MM.1S (cell line): ENCODE data around the gene PLEKHA7.

ENCODE experiments used
- DNase-seq: peaks from one replicate; pipeline ENCODE4 v3.0.0-alpha.2; 2015
- H2AFZ ChIP-seq: fragments of 300-600 bp; sonication (generic); 2 replicates; pipeline ENCODE4 v1.6.0; 2016; ENCODE audit warnings: antibody characterized with exemption, low read length
- H3F3A ChIP-seq: fragments of 300-600 bp; sonication (generic); 2 replicates; pipeline ENCODE4 v1.6.1; 2016; ENCODE audit warnings: mild to moderate bottlenecking, antibody characterized with exemption, low read length, moderate library complexity, mixed read lengths; ENCODE audit not compliant: insufficient read depth
- H3K27ac ChIP-seq: fragments of 300-600 bp; sonication (generic); 2 replicates; pipeline ENCODE4 v1.5.1; 2016; ENCODE audit warnings: mild to moderate bottlenecking, low read length
- H3K27me3 ChIP-seq: fragments of 300-600 bp; sonication (generic); replicated peaks from 2 replicates; pipeline ENCODE4 v1.6.0; 2016; ENCODE audit warnings: low read length; ENCODE audit not compliant: insufficient read depth
- H3K36me3 ChIP-seq: fragments of 300-600 bp; sonication (generic); replicated peaks from 2 replicates; pipeline ENCODE4 v1.6.1; 2016; ENCODE audit warnings: mild to moderate bottlenecking, low read length, mixed read lengths; ENCODE audit not compliant: insufficient read depth
- H3K4me1 ChIP-seq: fragments of 300-600 bp; sonication (generic); 2 replicates; pipeline ENCODE4 v1.6.1; 2016; ENCODE audit warnings: low read length, mixed read lengths
- H3K4me2 ChIP-seq: fragments of 300-600 bp; sonication (generic); 2 replicates; pipeline ENCODE4 v1.6.0; 2016; ENCODE audit warnings: low read depth, low read length
- H3K4me3 ChIP-seq: fragments of 300-600 bp; sonication (generic); 2 replicates; pipeline ENCODE4 v1.5.1; 2016; ENCODE audit warnings: low read length, mixed read lengths
- H3K79me2 ChIP-seq: fragments of 300-600 bp; sonication (generic); 2 replicates; pipeline ENCODE4 v1.6.1; 2016; ENCODE audit warnings: mixed run types, low read length, mixed read lengths
- H3K9ac ChIP-seq: fragments of 300-600 bp; sonication (generic); 2 replicates; pipeline ENCODE4 v1.6.1; 2016; ENCODE audit warnings: low read length, mixed read lengths
- H3K9me2 ChIP-seq: fragments of 300-600 bp; sonication (generic); replicated peaks from 2 replicates; pipeline ENCODE4 v1.6.1; 2016; ENCODE audit warnings: mild to moderate bottlenecking, low read length, mixed read lengths; ENCODE audit not compliant: insufficient read depth
- H3K9me3 ChIP-seq: fragments of 300-600 bp; sonication (generic); replicated peaks from 2 replicates; pipeline ENCODE4 v1.6.1; 2016; ENCODE audit warnings: mild to moderate bottlenecking, low read length, mixed read lengths; ENCODE audit not compliant: insufficient read depth
- H4K20me1 ChIP-seq: fragments of 300-600 bp; sonication (generic); 2 replicates; pipeline ENCODE4 v1.6.1; 2016; ENCODE audit warnings: mild to moderate bottlenecking, low read length, moderate library complexity, mixed read lengths; ENCODE audit not compliant: insufficient read depth
- CTCF ChIP-seq: fragments of 300-600 bp; sonication (generic); IDR thresholded peaks from 2 replicates; pipeline ENCODE4 v1.5.1; 2016; ENCODE audit warnings: antibody characterized with exemption, low read length, mixed read lengths
- EZH2 ChIP-seq: fragments of 300-600 bp; sonication (generic); optimal IDR thresholded peaks from 2 replicates; pipeline ENCODE3; 2017; ENCODE audit warnings: low read depth, mild to moderate bottlenecking, antibody characterized with exemption, low read length, mixed read lengths
- EZH2phosphoT487 ChIP-seq: fragments of 300-600 bp; sonication (generic); IDR thresholded peaks from 2 replicates; pipeline ENCODE4 v1.6.1; 2018; ENCODE audit warnings: antibody characterized with exemption, low read length

The PLEKHA7 gene

GRCh38 chr11:16796311-16796710, 217.9 kb downstream of the PLEKHA7 start:
- H3F3A ChIP-seq, result no peaks in the 10 kb centered on the region
- H4K20me1 ChIP-seq, result no peaks in the 10 kb centered on the region
- H3K79me2 ChIP-seq, result no peaks in the 10 kb centered on the region
- no peaks in the 10 kb centered on the region for H3K9me2 ChIP-seq
- H3K36me3 ChIP-seq, result no peaks in the 10 kb centered on the region
- H3K4me1 ChIP-seq, result no peaks in the 10 kb centered on the region
- H3K4me2 ChIP-seq, result no peak overlapping the region
- H3K27me3 ChIP-seq, result no peaks in the 10 kb centered on the region
- H3K9ac ChIP-seq, result no peak overlapping the region
- no peak overlapping the region for H3K27ac ChIP-seq
- TF ChIP-seq EZH2 (no peak), EZH2phosphoT487 (no peak), CTCF (no peak)
- DNase-seq, result no peak
- H3K9me3 ChIP-seq, result no peaks in the 10 kb centered on the region
- no peak overlapping the region for H3K4me3 ChIP-seq
- H2AFZ ChIP-seq, result no peak overlapping the region

DNA sequence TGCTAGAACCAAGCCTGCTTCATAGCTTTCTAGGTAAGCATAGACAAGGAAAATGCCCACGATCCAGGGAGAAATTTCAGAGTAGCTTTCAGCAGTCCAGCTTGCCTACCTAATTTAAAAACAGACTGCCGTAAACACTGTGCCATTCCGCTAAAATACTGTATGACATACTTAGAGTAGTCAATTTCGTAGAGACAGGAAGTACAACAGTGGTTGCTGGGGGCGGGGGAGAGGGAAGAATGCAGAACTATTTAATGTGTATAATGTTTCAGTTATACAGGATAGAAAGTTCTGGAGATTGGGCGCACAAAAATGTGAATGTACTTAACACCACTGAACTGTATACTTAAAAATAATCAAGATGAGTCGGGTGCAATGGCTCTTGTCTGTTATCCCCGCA, 219.1 kb downstream of the PLEKHA7 start:
- Histone ChIP-seq H3K9ac (no peak overlapping the region), H3F3A (no peaks in the 10 kb centered on the region)
- no peak for DNase-seq

DNA sequence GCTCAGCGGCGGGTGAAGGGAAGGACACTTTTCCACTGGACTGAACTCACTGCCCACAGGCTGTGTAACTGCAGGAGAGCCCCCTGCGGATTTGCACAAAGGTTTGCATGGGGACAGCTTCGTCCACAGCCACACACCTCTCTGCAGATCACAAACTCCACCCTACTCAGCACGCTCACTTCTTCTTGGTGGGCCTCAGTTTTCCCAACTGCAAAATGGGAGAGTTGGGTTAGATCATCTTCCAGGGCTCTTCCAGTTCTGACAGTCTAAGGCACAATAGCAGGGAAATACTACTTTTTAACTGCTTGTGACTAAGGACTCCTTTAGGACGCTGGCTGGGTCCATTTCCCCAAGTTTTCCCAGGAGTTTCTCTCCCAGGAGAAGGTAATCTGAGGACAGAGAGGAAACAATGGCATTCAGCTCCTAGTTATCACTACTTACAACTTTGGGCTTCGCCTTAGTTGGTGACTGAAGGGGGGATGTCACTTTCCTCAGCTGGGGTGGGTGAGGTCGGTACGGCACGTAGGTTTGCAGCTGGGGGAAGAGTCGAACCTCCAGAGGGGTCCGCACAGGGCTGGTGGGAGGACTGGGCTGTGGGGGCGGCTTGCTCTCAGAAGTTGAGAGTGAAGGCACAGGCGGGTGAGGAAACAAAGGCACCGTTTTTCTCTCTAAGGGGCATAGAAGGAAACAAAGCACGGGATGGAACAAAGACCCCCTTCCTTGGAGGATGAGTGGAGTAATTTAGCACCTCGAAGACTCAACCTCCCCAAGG, 220.0 kb downstream of the PLEKHA7 start:
- Histone ChIP-seq H3K27me3 (no peaks in the 10 kb centered on the region), H2AFZ (no peak overlapping the region), H3K4me3 (no peak overlapping the region), H3K79me2 (no peaks in the 10 kb centered on the region), H3K27ac (no peak overlapping the region), H3K4me1 (no peaks in the 10 kb centered on the region), H3K9me2 (no peaks in the 10 kb centered on the region), H4K20me1 (no peaks in the 10 kb centered on the region), H3K36me3 (no peaks in the 10 kb centered on the region), H3K4me2 (no peak overlapping the region), H3K9ac (no peak overlapping the region), H3K9me3 (no peaks in the 10 kb centered on the region), H3F3A (no peaks in the 10 kb centered on the region)
- DNase-seq, result no peak
- TF ChIP-seq EZH2phosphoT487 (no peak), CTCF (no peak), EZH2 (no peak)

More for the DNA sequence above, 219.1 kb downstream of the PLEKHA7 start:
- H3K27ac ChIP-seq, result no peak overlapping the region
- H3K79me2 ChIP-seq, result no peaks in the 10 kb centered on the region
- H3K27me3 ChIP-seq, result no peaks in the 10 kb centered on the region
- H4K20me1 ChIP-seq, result no peaks in the 10 kb centered on the region
- no peaks in the 10 kb centered on the region for H3K36me3 ChIP-seq
- H3K4me1 ChIP-seq, result no peaks in the 10 kb centered on the region
- H3K9me2 ChIP-seq, result no peaks in the 10 kb centered on the region
- H3K4me3 ChIP-seq, result no peak overlapping the region
- TF ChIP-seq EZH2 (no peak), CTCF (no peak), EZH2phosphoT487 (no peak)
- no peaks in the 10 kb centered on the region for H3K9me3 ChIP-seq
- no peak overlapping the region for H2AFZ ChIP-seq
- no peak overlapping the region for H3K4me2 ChIP-seq
